BE2C (cell line): Measurements from ENCODE around the gene SLC35D2.

Experiments
- DNase-seq: peaks from one replicate; pipeline ENCODE4 v3.0.0-alpha.2; 2020
- H3K27me3 ChIP-seq: fragments of 250-450 bp; sonication (Bioruptor Pico); 2 replicates; pipeline ENCODE4 v1.5.1; 2020; ENCODE audit warnings: mild to moderate bottlenecking
- H3K36me3 ChIP-seq: fragments of 250-450 bp; sonication (Bioruptor Pico); 2 replicates; pipeline ENCODE4 v1.5.1; 2020; ENCODE audit warnings: mild to moderate bottlenecking
- H3K4me1 ChIP-seq: fragments of 250-450 bp; sonication (Bioruptor Pico); 2 replicates; pipeline ENCODE4 v1.5.1; 2020
- H3K4me3 ChIP-seq: 2 replicates; pipeline ENCODE4 v1.5.1; 2011; ENCODE audit warnings: low read depth, low read length
- H3K9me3 ChIP-seq: fragments of 250-450 bp; sonication (Bioruptor Pico); 2 replicates; pipeline ENCODE4 v1.5.1; 2020
- TF ChIP-seq, protein P1 (sequence below): IDR thresholded peaks from 2 replicates; pipeline ENCODE4 v1.5.1; 2012; ENCODE audit warnings: mild to moderate bottlenecking, low read depth, low read length

The SLC35D2 gene

GRCh38 chr9:96394832-96395496, 11.5 kb upstream of the SLC35D2 start:
- TF ChIP-seq, protein P1, sequence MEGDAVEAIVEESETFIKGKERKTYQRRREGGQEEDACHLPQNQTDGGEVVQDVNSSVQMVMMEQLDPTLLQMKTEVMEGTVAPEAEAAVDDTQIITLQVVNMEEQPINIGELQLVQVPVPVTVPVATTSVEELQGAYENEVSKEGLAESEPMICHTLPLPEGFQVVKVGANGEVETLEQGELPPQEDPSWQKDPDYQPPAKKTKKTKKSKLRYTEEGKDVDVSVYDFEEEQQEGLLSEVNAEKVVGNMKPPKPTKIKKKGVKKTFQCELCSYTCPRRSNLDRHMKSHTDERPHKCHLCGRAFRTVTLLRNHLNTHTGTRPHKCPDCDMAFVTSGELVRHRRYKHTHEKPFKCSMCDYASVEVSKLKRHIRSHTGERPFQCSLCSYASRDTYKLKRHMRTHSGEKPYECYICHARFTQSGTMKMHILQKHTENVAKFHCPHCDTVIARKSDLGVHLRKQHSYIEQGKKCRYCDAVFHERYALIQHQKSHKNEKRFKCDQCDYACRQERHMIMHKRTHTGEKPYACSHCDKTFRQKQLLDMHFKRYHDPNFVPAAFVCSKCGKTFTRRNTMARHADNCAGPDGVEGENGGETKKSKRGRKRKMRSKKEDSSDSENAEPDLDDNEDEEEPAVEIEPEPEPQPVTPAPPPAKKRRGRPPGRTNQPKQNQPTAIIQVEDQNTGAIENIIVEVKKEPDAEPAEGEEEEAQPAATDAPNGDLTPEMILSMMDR, result no peak

GRCh38 chr9:96392263-96392662, 8.8 kb upstream of the SLC35D2 start:
- H3K4me3 ChIP-seq, result no peak overlapping the region
- H3K36me3 ChIP-seq, result peaks cover 74% of the 10 kb centered on the region
- no peaks in the 10 kb centered on the region for H3K4me1 ChIP-seq
- no peaks in the 10 kb centered on the region for H3K9me3 ChIP-seq
- DNase-seq, result no peak
- no peaks in the 10 kb centered on the region for H3K27me3 ChIP-seq
- TF ChIP-seq, protein P1, result no peak

More at GRCh38 chr9:96394832-96395496, 11.5 kb upstream of the SLC35D2 start:
- Histone ChIP-seq H3K9me3 (no peaks in the 10 kb centered on the region), H3K4me1 (no peaks in the 10 kb centered on the region), H3K27me3 (no peaks in the 10 kb centered on the region), H3K36me3 (peaks cover 58% of the 10 kb centered on the region), H3K4me3 (no peak overlapping the region)
- DNase-seq, result no peak

- no peaks in the 10 kb centered on the region for H3K4me1 ChIP-seq
- no peak overlapping the region for H3K4me3 ChIP-seq
- TF ChIP-seq, protein P1, result no peak
- H3K27me3 ChIP-seq, result no peaks in the 10 kb centered on the region
- no peak for DNase-seq
- H3K36me3 ChIP-seq, result peaks cover 75% of the 10 kb centered on the region
- no peaks in the 10 kb centered on the region for H3K9me3 ChIP-seq
These were observed 7.7 kb upstream of the SLC35D2 start for GRCh38 chr9:96391021-96391765.

- H3K4me3 ChIP-seq, result no peak overlapping the region
- DNase-seq, result no peak
- no peaks in the 10 kb centered on the region for H3K9me3 ChIP-seq
- peaks cover 2% of the 10 kb centered on the region; the same call in 1 of the 2 replicates for H3K4me1 ChIP-seq
- H3K27me3 ChIP-seq, result no peaks in the 10 kb centered on the region
- TF ChIP-seq, protein P1, result no peak
- peaks cover 56% of the 10 kb centered on the region for H3K36me3 ChIP-seq
These were observed 4.6 kb upstream of the SLC35D2 start for GRCh38 chr9:96388144-96388543.

DNA sequence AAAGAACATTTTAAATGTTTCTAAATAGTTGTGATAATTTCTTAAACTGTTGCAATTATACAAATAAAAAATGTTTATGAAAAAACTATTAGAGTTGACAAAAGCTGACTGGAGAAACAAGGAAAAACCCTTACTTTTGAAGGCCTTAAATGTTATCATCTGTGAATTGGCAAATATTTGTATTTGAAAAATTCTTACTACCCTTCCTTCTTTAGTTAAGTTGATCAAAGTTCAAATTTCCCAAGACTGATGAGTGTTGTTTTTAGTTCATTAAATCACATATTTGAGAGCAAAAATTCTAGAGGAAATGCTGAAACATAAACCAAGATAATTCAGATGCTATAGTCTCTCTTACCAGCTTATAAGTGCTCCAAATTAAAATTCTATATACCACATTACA, 2.6 kb upstream of the SLC35D2 start:
- peaks cover 38% of the 10 kb centered on the region for H3K36me3 ChIP-seq

More for the DNA sequence above, 2.6 kb upstream of the SLC35D2 start:
- no peaks in the 10 kb centered on the region for H3K27me3 ChIP-seq
- TF ChIP-seq, protein P1, result no peak
- DNase-seq, result no peak
- no peaks in the 10 kb centered on the region for H3K9me3 ChIP-seq
- H3K4me1 ChIP-seq, result peaks cover 2% of the 10 kb centered on the region; the same call in 1 of the 2 replicates
- H3K4me3 ChIP-seq, result no peak overlapping the region
